Body of pancreas (tissue), 4 donors: Measurements from ENCODE around the gene VEZF1.

ENCODE experiments used
- CTCF ChIP-seq, 7 experiments: fragments of 450-650 bp in 4 of 7; fragments of 200-600 bp in 3 of 7; sonication (generic) in 3 of 7; IDR thresholded peaks; one replicate each; pipeline ENCODE4 v1.5.1; 2016 to 2019; ENCODE audit warnings: antibody characterized with exemption in 7 of 7
- POLR2A ChIP-seq, 3 donors: fragments of 450-650 bp; IDR thresholded peaks; one replicate each; pipeline ENCODE4 v1.6.1; 2016; ENCODE audit warnings: antibody characterized with exemption in 3 of 3, mild to moderate bottlenecking in 2 of 3

- TF ChIP-seq POLR2A (IDR thresholded peaks at IDR 0.05) (no peak), CTCF (IDR thresholded peaks at IDR 0.05) (no peak)
These were observed 58.7 kb downstream of the VEZF1 start for GRCh38 chr17:57929386-57929785.
